Measurements from ENCODE around the gene PCDH9.

Gene PCDH9

DNA sequence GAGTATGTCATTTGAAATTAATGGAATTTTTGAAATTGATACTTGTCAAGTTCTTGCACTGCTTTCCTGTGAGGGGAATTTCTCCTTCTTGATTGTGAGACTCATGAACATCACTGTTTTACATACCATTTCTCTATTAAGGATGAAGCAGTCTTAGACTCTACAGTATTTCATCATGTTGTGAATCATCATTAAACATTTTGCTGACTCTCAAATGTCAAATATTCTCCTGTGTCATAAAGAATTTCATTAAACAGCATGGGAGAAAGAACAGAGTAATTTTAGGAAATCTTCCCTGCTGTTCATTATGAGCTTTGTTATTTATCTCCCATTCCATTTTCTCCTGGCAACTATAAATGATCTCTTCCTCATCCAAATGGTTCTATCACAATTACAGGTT is 729.0 kb downstream of the PCDH9 start:
- Histone ChIP-seq H3K9ac (ENCODE audit: low read length) (no peak overlapping the region), H3K36me3 (ENCODE audit: control insufficient read depth, insufficient read depth, low read length) (no peaks in the 10 kb centered on the region)

DNA sequence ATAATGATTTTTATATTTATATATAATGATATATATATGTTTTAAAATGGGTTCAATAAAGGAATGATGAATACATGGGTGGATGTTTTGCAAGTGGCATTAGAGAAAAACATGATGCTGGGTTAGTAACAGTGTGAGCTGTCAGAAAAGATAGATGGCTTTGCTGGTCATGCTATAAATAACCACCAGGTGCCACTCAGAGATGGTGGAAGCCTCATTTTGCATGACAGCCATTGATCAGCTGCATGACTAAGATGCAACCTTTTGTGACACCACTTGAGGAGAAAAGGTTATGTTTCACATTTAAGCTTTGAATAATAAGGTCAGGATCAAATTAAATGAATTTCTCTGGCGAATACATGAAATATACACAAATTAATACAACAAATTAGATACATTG is 737.7 kb downstream of the PCDH9 start:
- no peaks in the 10 kb centered on the region for H3K9me3 ChIP-seq (ENCODE audit: control insufficient read depth, low read length)
- H3K27me3 ChIP-seq (ENCODE audit: control insufficient read depth, insufficient read depth, low read length), result no peaks in the 10 kb centered on the region
- no peak overlapping the region for H3K4me3 ChIP-seq (ENCODE audit: low read length)
- no peak overlapping the region for H3K9ac ChIP-seq (ENCODE audit: low read length)
- H3K4me1 ChIP-seq (ENCODE audit: control insufficient read depth, insufficient read depth, low read length), result no peaks in the 10 kb centered on the region
- H3K36me3 ChIP-seq (ENCODE audit: control insufficient read depth, insufficient read depth, low read length), result no peaks in the 10 kb centered on the region

More for the DNA sequence above, 729.0 kb downstream of the PCDH9 start:
- H3K27me3 ChIP-seq (ENCODE audit: control insufficient read depth, insufficient read depth, low read length), result no peaks in the 10 kb centered on the region
- H3K4me3 ChIP-seq (ENCODE audit: low read length), result no peak overlapping the region
- no peaks in the 10 kb centered on the region for H3K4me1 ChIP-seq (ENCODE audit: control insufficient read depth, insufficient read depth, low read length)
- H3K9me3 ChIP-seq (ENCODE audit: control insufficient read depth, low read length), result no peaks in the 10 kb centered on the region

DNA sequence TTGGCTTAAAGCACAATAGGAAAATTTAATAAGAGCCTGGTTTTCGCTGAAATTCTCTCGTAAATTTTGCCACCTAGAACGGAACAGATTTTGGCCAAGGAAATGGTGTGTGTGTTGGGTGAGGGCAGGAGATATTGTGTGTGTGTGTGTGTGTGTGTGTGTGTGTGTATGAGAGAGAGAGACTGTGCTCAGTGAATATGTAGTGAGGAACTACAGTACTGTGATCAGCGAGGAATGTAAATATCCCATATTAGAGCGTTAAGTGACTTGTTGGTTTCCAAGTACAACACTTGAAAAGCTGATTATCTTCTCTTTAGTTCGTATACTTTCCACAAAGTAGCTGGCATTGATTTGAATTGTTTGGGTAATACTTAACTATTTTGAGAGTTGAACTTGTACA is 738.9 kb downstream of the PCDH9 start:
- Histone ChIP-seq H3K4me3 (ENCODE audit: low read length) (no peak overlapping the region), H3K36me3 (ENCODE audit: control insufficient read depth, insufficient read depth, low read length) (no peaks in the 10 kb centered on the region), H3K9ac (ENCODE audit: low read length) (no peak overlapping the region), H3K9me3 (ENCODE audit: control insufficient read depth, low read length) (no peaks in the 10 kb centered on the region), H3K4me1 (ENCODE audit: control insufficient read depth, insufficient read depth, low read length) (no peaks in the 10 kb centered on the region), H3K27me3 (ENCODE audit: control insufficient read depth, insufficient read depth, low read length) (no peaks in the 10 kb centered on the region)

DNA sequence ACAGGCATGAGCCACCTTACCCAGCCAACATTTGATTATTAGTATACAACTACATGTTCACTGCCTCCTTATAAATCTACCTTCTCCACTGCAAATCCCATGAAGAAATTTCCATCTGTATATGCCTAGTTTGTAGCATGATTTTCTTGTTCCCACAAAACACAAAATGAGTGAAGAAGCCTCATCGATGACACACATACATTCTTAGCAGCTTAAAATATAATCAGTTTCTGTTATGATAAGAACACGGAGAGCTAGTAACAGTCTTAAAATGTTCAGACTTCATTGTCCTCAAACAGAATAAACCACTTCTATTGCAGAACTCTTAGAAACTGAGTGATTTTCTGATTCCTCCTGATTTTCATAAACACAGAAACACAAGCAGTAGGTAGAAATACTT is 740.5 kb downstream of the PCDH9 start:
- H3K4me3 ChIP-seq (ENCODE audit: low read length), result no peak overlapping the region

DNA sequence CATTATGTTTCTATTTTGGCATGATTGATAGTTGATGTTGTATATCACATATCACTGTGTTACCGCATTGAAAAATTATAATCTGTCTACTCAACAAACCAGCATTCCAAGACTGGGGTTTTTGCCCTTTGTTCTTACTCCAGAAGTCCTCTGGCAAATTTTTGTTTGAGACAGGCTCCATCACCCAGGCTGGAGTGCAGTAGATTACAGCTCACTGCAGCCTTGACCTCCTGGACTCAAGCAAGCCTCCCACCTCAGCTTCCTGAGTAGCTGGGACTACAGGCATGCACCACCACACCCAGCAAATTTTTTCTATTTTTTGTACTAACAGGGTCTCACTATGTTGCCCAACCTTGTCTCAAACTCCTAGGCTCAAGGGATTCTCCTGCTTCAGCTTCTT is 741.0 kb downstream of the PCDH9 start:
- Histone ChIP-seq H3K9me3 (ENCODE audit: control insufficient read depth, low read length) (no peaks in the 10 kb centered on the region), H3K4me1 (ENCODE audit: control insufficient read depth, insufficient read depth, low read length) (no peaks in the 10 kb centered on the region), H3K9ac (ENCODE audit: low read length) (no peak overlapping the region), H3K36me3 (ENCODE audit: control insufficient read depth, insufficient read depth, low read length) (no peaks in the 10 kb centered on the region), H3K4me3 (ENCODE audit: low read length) (no peak overlapping the region), H3K27me3 (ENCODE audit: control insufficient read depth, insufficient read depth, low read length) (no peaks in the 10 kb centered on the region)

More for the DNA sequence above, 740.5 kb downstream of the PCDH9 start:
- Histone ChIP-seq H3K4me1 (ENCODE audit: control insufficient read depth, insufficient read depth, low read length) (no peaks in the 10 kb centered on the region), H3K9me3 (ENCODE audit: control insufficient read depth, low read length) (no peaks in the 10 kb centered on the region), H3K27me3 (ENCODE audit: control insufficient read depth, insufficient read depth, low read length) (no peaks in the 10 kb centered on the region), H3K9ac (ENCODE audit: low read length) (no peak overlapping the region), H3K36me3 (ENCODE audit: control insufficient read depth, insufficient read depth, low read length) (no peaks in the 10 kb centered on the region)

DNA sequence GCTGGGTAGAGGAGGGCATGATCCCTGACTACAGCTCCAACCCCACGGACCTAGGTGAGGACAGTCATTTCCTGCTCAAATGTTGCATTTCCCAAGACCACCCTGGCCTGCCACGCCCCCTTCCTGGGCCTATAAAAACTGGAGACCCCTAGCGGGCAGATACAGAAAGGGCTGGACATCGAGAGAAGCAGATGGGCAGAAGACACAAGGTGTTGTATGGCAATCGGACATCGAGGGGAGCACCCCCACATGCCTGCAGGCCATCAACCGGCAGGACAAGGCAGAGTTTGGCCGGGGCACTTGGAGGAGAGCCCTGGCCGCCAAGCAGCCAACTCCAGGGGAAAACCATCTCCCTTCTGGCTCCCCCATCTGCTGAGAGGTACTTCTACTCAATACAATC is 746.4 kb downstream of the PCDH9 start:
- Histone ChIP-seq H3K9ac (ENCODE audit: low read length) (no peak overlapping the region), H3K4me1 (ENCODE audit: control insufficient read depth, insufficient read depth, low read length) (no peaks in the 10 kb centered on the region), H3K9me3 (ENCODE audit: control insufficient read depth, low read length) (no peaks in the 10 kb centered on the region), H3K4me3 (ENCODE audit: low read length) (no peak overlapping the region), H3K36me3 (ENCODE audit: control insufficient read depth, insufficient read depth, low read length) (no peaks in the 10 kb centered on the region), H3K27me3 (ENCODE audit: control insufficient read depth, insufficient read depth, low read length) (no peaks in the 10 kb centered on the region)

DNA sequence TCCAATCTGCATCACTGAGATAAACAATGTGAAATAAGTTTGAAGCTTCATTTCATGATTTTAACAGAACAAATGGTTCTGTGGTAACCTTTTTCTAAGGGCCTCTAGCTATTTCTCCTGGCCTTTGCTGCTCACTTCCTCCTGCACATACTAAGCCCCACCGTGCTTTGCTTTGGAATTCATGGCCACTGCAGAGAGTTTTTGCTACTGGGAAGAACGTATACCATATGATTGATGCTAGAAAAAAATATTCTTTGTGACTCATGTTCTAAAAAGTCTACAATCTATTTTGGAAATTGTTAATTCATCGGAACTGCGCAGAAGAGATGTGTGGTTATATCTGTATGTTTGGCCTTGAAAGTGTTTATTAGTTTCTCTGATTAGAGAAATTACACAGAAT is 747.3 kb downstream of the PCDH9 start:
- no peak overlapping the region for H3K4me3 ChIP-seq (ENCODE audit: low read length)
- no peaks in the 10 kb centered on the region for H3K27me3 ChIP-seq (ENCODE audit: control insufficient read depth, insufficient read depth, low read length)
- H3K9me3 ChIP-seq (ENCODE audit: control insufficient read depth, low read length), result no peaks in the 10 kb centered on the region
- no peaks in the 10 kb centered on the region for H3K4me1 ChIP-seq (ENCODE audit: control insufficient read depth, insufficient read depth, low read length)
- H3K36me3 ChIP-seq (ENCODE audit: control insufficient read depth, insufficient read depth, low read length), result no peaks in the 10 kb centered on the region
- H3K9ac ChIP-seq (ENCODE audit: low read length), result no peak overlapping the region

DNA sequence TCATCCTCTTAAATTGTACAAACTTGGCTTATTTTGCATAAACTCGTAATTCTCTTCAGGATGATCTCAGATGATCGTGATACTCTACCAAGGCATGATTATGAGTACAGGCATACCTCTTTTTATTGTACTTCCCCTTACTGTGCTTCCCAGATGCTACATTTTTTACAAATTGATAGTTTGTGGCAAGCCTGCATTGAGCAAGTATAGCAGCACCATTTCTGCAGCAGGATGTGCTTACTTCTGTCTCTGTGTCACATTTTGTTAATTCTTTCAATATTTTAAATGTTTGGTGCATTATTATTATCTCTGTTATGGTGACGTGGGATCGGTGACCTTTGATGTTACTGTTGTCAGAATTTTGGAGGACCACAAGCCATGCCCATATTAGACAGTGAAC is 752.3 kb downstream of the PCDH9 start:
- no peaks in the 10 kb centered on the region for H3K36me3 ChIP-seq (ENCODE audit: control insufficient read depth, insufficient read depth, low read length)
- no peak overlapping the region for H3K9ac ChIP-seq (ENCODE audit: low read length)
- H3K9me3 ChIP-seq (ENCODE audit: control insufficient read depth, low read length), result no peaks in the 10 kb centered on the region

DNA sequence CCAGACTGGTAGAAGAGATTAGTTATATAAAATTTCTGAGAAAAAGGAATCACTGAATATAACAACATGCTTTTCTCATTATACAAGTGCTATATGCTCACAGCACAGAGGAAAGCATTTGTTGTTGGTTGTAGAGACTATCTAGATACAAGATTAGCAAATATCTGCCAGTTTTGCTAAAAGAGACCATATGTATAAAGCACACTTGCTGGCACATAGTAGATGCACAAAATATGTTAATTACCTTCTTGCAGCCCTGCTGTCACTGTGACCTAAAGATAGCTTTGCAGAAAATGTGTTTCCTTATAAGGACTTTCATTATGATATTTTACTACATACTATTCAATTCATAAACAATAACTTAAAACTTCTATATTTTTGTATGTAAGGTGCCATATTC is 755.1 kb downstream of the PCDH9 start:
- H3K9me3 ChIP-seq (ENCODE audit: control insufficient read depth, low read length), result no peaks in the 10 kb centered on the region

More for the DNA sequence above, 752.3 kb downstream of the PCDH9 start:
- Histone ChIP-seq H3K27me3 (ENCODE audit: control insufficient read depth, insufficient read depth, low read length) (no peaks in the 10 kb centered on the region), H3K4me3 (ENCODE audit: low read length) (no peak overlapping the region), H3K4me1 (ENCODE audit: control insufficient read depth, insufficient read depth, low read length) (no peaks in the 10 kb centered on the region)

DNA sequence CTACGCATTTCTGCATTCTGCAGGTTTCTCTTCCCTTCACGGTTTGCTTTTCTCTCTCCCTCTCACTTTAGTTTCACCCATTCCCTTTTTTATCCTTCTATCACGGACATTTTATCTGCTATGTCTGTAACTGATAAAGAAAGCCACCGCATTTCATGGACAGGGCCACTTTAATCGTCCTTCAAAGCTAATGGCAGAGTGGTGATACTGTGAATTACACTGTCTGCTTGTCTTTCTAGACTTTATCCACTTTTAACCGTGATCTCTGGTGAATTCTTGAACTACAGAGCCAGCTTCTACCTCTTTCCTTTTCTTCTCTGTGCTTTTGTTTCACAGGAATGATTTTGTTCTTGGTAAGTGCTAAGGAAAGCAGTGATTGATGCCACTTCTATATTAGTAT is 760.4 kb downstream of the PCDH9 start:
- Histone ChIP-seq H3K9me3 (ENCODE audit: control insufficient read depth, low read length) (no peaks in the 10 kb centered on the region), H3K36me3 (ENCODE audit: control insufficient read depth, insufficient read depth, low read length) (no peaks in the 10 kb centered on the region), H3K4me3 (ENCODE audit: low read length) (no peak overlapping the region), H3K4me1 (ENCODE audit: control insufficient read depth, insufficient read depth, low read length) (no peaks in the 10 kb centered on the region), H3K27me3 (ENCODE audit: control insufficient read depth, insufficient read depth, low read length) (no peaks in the 10 kb centered on the region), H3K9ac (ENCODE audit: low read length) (no peak overlapping the region)

More for the DNA sequence above, 755.1 kb downstream of the PCDH9 start:
- Histone ChIP-seq H3K4me1 (ENCODE audit: control insufficient read depth, insufficient read depth, low read length) (no peaks in the 10 kb centered on the region), H3K27me3 (ENCODE audit: control insufficient read depth, insufficient read depth, low read length) (no peaks in the 10 kb centered on the region), H3K36me3 (ENCODE audit: control insufficient read depth, insufficient read depth, low read length) (no peaks in the 10 kb centered on the region), H3K4me3 (ENCODE audit: low read length) (no peak overlapping the region), H3K9ac (ENCODE audit: low read length) (no peak overlapping the region)

DNA sequence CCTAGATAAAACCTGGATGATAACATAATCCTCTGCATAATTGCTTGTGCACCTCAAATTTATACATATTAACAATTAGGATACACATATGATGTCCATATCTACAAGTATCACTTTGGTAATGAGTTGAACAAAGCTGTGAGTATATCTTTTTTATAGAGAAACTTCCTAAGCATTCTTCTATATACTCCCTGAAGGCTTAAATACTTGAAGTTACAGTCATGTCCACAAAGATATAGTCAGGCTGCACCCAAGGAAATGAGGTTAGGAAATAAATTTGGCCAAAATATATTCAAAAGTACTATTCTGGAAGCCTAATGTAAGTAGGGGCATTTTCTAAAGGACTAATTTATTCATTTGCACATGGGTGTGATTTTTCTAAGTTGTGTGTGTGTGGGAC is 761.5 kb downstream of the PCDH9 start:
- Histone ChIP-seq H3K9me3 (ENCODE audit: control insufficient read depth, low read length) (no peaks in the 10 kb centered on the region), H3K4me1 (ENCODE audit: control insufficient read depth, insufficient read depth, low read length) (no peaks in the 10 kb centered on the region), H3K36me3 (ENCODE audit: control insufficient read depth, insufficient read depth, low read length) (no peaks in the 10 kb centered on the region), H3K27me3 (ENCODE audit: control insufficient read depth, insufficient read depth, low read length) (no peaks in the 10 kb centered on the region), H3K9ac (ENCODE audit: low read length) (no peak overlapping the region), H3K4me3 (ENCODE audit: low read length) (no peak overlapping the region)

DNA sequence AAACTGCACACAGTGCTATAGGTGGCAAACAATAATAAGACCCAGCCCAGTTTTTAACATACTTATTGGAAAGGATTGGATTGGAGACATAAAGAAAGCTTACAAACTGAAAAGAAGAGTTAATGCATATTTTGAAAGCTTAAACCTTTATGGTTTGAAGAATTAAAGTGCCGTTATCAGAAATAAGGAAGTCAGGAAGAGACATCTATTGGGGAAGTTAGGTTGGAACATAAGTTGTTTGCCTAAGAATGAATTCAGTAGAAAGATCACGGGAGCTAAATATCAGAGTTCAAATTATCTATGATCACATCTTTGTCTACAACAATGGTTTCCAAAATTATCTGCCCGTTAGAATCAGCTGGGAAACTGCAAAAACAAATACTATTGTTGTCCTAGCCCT is 767.9 kb downstream of the PCDH9 start:
- Histone ChIP-seq H3K4me1 (ENCODE audit: control insufficient read depth, insufficient read depth, low read length) (no peaks in the 10 kb centered on the region), H3K4me3 (ENCODE audit: low read length) (no peak overlapping the region)

DNA sequence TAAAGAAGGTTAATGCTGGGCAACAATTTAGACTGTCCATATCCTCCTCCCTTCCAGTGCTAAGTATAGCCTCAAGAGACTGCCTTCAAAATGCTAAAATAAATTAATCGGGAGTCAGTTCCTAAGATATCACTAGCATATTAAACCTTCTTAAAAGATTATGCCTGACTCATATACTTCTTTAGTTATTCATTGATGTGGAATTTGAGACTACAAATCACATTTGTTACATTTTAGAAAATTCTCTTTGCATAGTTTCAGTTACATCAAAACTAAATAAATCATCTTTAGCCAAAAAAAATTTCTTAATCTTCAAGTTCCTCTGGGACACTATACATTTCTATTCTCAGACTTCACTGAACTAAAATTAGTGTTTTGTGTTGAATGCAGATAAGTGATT is 769.1 kb downstream of the PCDH9 start:
- Histone ChIP-seq H3K4me3 (ENCODE audit: low read length) (no peak overlapping the region), H3K9me3 (ENCODE audit: control insufficient read depth, low read length) (no peaks in the 10 kb centered on the region), H3K9ac (ENCODE audit: low read length) (no peak overlapping the region), H3K27me3 (ENCODE audit: control insufficient read depth, insufficient read depth, low read length) (no peaks in the 10 kb centered on the region), H3K36me3 (ENCODE audit: control insufficient read depth, insufficient read depth, low read length) (no peaks in the 10 kb centered on the region), H3K4me1 (ENCODE audit: control insufficient read depth, insufficient read depth, low read length) (no peaks in the 10 kb centered on the region)

More for the DNA sequence above, 767.9 kb downstream of the PCDH9 start:
- Histone ChIP-seq H3K36me3 (ENCODE audit: control insufficient read depth, insufficient read depth, low read length) (no peaks in the 10 kb centered on the region), H3K9me3 (ENCODE audit: control insufficient read depth, low read length) (no peaks in the 10 kb centered on the region), H3K27me3 (ENCODE audit: control insufficient read depth, insufficient read depth, low read length) (no peaks in the 10 kb centered on the region), H3K9ac (ENCODE audit: low read length) (no peak overlapping the region)

All from mucosa of stomach (tissue), 1 donor.